ENCODE results near the gene DYNLL2.

GRCh38 chr17:58120195-58120822, 37.1 kb downstream of the DYNLL2 start:
- TF ChIP-seq FOXP2 (optimal IDR thresholded peaks at IDR 0.05; ENCODE audit: borderline replicate concordance, extremely low read depth, extremely low read length, insufficient read depth) (no peak), POLR2AphosphoS5 (IDR thresholded peaks at IDR 0.05; ENCODE audit: low read depth, low read length) (no peak), REST (IDR thresholded peaks at IDR 0.05; ENCODE audit: insufficient read depth in 1 of 2, low read depth in 2 of 2, low read length in 2 of 2) (peak; percentile 94 to 97), TAF1 (IDR thresholded peaks at IDR 0.05; ENCODE audit: borderline replicate concordance, insufficient read depth, low read length) (no peak)
